Immature natural killer cell (primary cell): ENCODE results near the gene ITSN2. TPM values are rescaled to one million over a fixed set of nuclear protein-coding genes. Genes with fewer than 3 reads are reported as not detected.

ENCODE experiments used
- DNase-seq, 3 donors: peaks; one replicate each; pipeline ENCODE4 v3.0.0; 2022; ENCODE audit warnings: mixed read lengths in 1 of 3
- H3K27ac Mint-ChIP-seq, 6 donors: one replicate each; pipeline ENCODE4 v1.8.0; 2020; ENCODE audit warnings: mixed read lengths in 6 of 6, mild to moderate bottlenecking in 5 of 6, inconsistent platforms in 4 of 6, moderate library complexity in 3 of 6
- H3K27me3 Mint-ChIP-seq, 3 donors: one replicate each; pipeline ENCODE4 v1.8.0; 2020 to 2021; ENCODE audit warnings: low read depth in 3 of 3, mild to moderate bottlenecking in 3 of 3, mixed read lengths in 3 of 3, moderate library complexity in 3 of 3, inconsistent platforms in 1 of 3
- H3K36me3 Mint-ChIP-seq, 3 donors: one replicate each; pipeline ENCODE4 v1.8.0; 2020; ENCODE audit warnings: mixed read lengths in 3 of 3, inconsistent platforms in 2 of 3, mild to moderate bottlenecking in 2 of 3
- H3K4me1 Mint-ChIP-seq, 2 donors: one replicate each; pipeline ENCODE4 v1.8.0; 2020; ENCODE audit warnings: inconsistent platforms in 2 of 2, mild to moderate bottlenecking in 2 of 2, mixed read lengths in 2 of 2, moderate library complexity in 1 of 2
- H3K4me3 Mint-ChIP-seq, 5 donors: one replicate each; pipeline ENCODE4 v1.8.0; 2020; ENCODE audit warnings: mild to moderate bottlenecking in 5 of 5, mixed read lengths in 5 of 5, inconsistent platforms in 3 of 5, moderate library complexity in 3 of 5
- H3K9me3 Mint-ChIP-seq, 6 donors: one replicate each; pipeline ENCODE4 v1.8.0; 2020; ENCODE audit warnings: mild to moderate bottlenecking in 6 of 6, mixed read lengths in 6 of 6, inconsistent platforms in 4 of 6, moderate library complexity in 3 of 6
- polyA plus RNA-seq, 3 donors: library from polyadenylated mRNA; unstranded; fragments of 300-500 nt; fragmentation: Illumina TruSeq; gene quantifications; one replicate each; pipeline ENCODE4 v1.2.3, GENCODE V29; 2021

Gene ITSN2
- polyA plus RNA-seq, 3 donors from 2014 or later = 33.7 to 83.8 (median 35.6) TPM

GRCh38 chr2:24225499-24226242 lies 134.7 kb downstream of the ITSN2 start:
- Mint-ChIP-seq H3K4me1 (no peaks in the 10 kb centered on the region), H3K9me3 (no peaks in the 10 kb centered on the region), H3K27me3 (peaks cover 0 to 2% (median 0%) of the 10 kb centered on the region in 3 donors), H3K36me3 (peaks cover 0 to 16% (median 4%) of the 10 kb centered on the region in 3 donors), H3K4me3 (no peak overlapping the region), H3K27ac (no peak overlapping the region)
- no peak for DNase-seq

GRCh38 chr2:24222946-24223345 lies 137.4 kb downstream of the ITSN2 start:
- Mint-ChIP-seq H3K36me3 (peaks cover 7 to 40% (median 12%) of the 10 kb centered on the region in 3 donors), H3K27me3 (peaks cover 0 to 2% (median 0%) of the 10 kb centered on the region in 3 donors), H3K27ac (peak overlapping the region in 2 of 6 donors; percentile 12 to 42), H3K4me3 (no peak overlapping the region), H3K4me1 (no peaks in the 10 kb centered on the region), H3K9me3 (no peaks in the 10 kb centered on the region)
- no peak for DNase-seq

- H3K4me3 Mint-ChIP-seq = no peak overlapping the region
- no peak for DNase-seq
- no peak overlapping the region for H3K27ac Mint-ChIP-seq
- H3K36me3 Mint-ChIP-seq = peaks cover 7 to 43% (median 12%) of the 10 kb centered on the region in 3 donors
- H3K27me3 Mint-ChIP-seq = peaks cover 0 to 2% (median 0%) of the 10 kb centered on the region in 3 donors
- no peaks in the 10 kb centered on the region for H3K9me3 Mint-ChIP-seq
- H3K4me1 Mint-ChIP-seq = no peaks in the 10 kb centered on the region
Observed at GRCh38 chr2:24221343-24222050, 138.8 kb downstream of the ITSN2 start.

- no peak for DNase-seq
- H3K4me1 Mint-ChIP-seq = no peaks in the 10 kb centered on the region
- H3K36me3 Mint-ChIP-seq = peaks cover 12 to 49% (median 18%) of the 10 kb centered on the region in 3 donors
- H3K4me3 Mint-ChIP-seq = no peak overlapping the region
- H3K27me3 Mint-ChIP-seq = peaks cover 0 to 2% (median 0%) of the 10 kb centered on the region in 3 donors
- no peaks in the 10 kb centered on the region for H3K9me3 Mint-ChIP-seq
- peak overlapping the region in 1 of 6 donors; percentile 13 for H3K27ac Mint-ChIP-seq
Observed at GRCh38 chr2:24220554-24221291, 139.6 kb downstream of the ITSN2 start.

- DNase-seq = no peak
- H3K27me3 Mint-ChIP-seq = no peaks in the 10 kb centered on the region
- H3K4me3 Mint-ChIP-seq = no peak overlapping the region
- peaks cover 0 to 2% of the 10 kb centered on the region in 2 donors for H3K4me1 Mint-ChIP-seq
- no peaks in the 10 kb centered on the region for H3K9me3 Mint-ChIP-seq
- peak overlapping the region in 2 of 6 donors; percentile 36 to 41 for H3K27ac Mint-ChIP-seq
- H3K36me3 Mint-ChIP-seq = peaks cover 24 to 55% (median 34%) of the 10 kb centered on the region in 3 donors
Observed at GRCh38 chr2:24214880-24215279, 145.5 kb downstream of the ITSN2 start.

- H3K4me3 Mint-ChIP-seq = no peak overlapping the region
- peaks cover 0 to 3% (median 0%) of the 10 kb centered on the region in 3 donors for H3K27me3 Mint-ChIP-seq
- peaks cover 0 to 2% of the 10 kb centered on the region in 2 donors for H3K4me1 Mint-ChIP-seq
- DNase-seq = no peak
- no peaks in the 10 kb centered on the region for H3K9me3 Mint-ChIP-seq
- peaks cover 41 to 63% (median 43%) of the 10 kb centered on the region in 3 donors for H3K36me3 Mint-ChIP-seq
- no peak overlapping the region for H3K27ac Mint-ChIP-seq
Observed at GRCh38 chr2:24211408-24211807, 148.9 kb downstream of the ITSN2 start.

- H3K36me3 Mint-ChIP-seq = peaks cover 41 to 61% (median 42%) of the 10 kb centered on the region in 3 donors
- no peak overlapping the region for H3K27ac Mint-ChIP-seq
- H3K9me3 Mint-ChIP-seq = no peaks in the 10 kb centered on the region
- no peak overlapping the region for H3K4me3 Mint-ChIP-seq
- DNase-seq = no peak
- H3K27me3 Mint-ChIP-seq = peaks cover 0 to 3% (median 0%) of the 10 kb centered on the region in 3 donors
- peaks cover 0 to 2% of the 10 kb centered on the region in 2 donors for H3K4me1 Mint-ChIP-seq
Observed at GRCh38 chr2:24210723-24211122, 149.6 kb downstream of the ITSN2 start.

- Mint-ChIP-seq H3K4me1 (peaks cover 0 to 2% of the 10 kb centered on the region in 2 donors), H3K4me3 (no peak overlapping the region), H3K27me3 (peaks cover 0 to 3% (median 0%) of the 10 kb centered on the region in 3 donors), H3K27ac (no peak overlapping the region), H3K36me3 (peaks cover 40 to 66% (median 44%) of the 10 kb centered on the region in 3 donors), H3K9me3 (no peaks in the 10 kb centered on the region)
- DNase-seq = no peak
Observed at GRCh38 chr2:24210106-24210455, 150.3 kb downstream of the ITSN2 start.

- Mint-ChIP-seq H3K4me1 (no peaks in the 10 kb centered on the region), H3K36me3 (peaks cover 40 to 71% (median 44%) of the 10 kb centered on the region in 3 donors), H3K4me3 (no peak overlapping the region), H3K27me3 (peaks cover 0 to 3% (median 0%) of the 10 kb centered on the region in 3 donors), H3K9me3 (no peaks in the 10 kb centered on the region), H3K27ac (no peak overlapping the region)
- DNase-seq = no peak
Observed at GRCh38 chr2:24209389-24210105, 150.8 kb downstream of the ITSN2 start.

- no peak for DNase-seq
- H3K9me3 Mint-ChIP-seq = no peaks in the 10 kb centered on the region
- H3K4me1 Mint-ChIP-seq = no peaks in the 10 kb centered on the region
- no peak overlapping the region for H3K4me3 Mint-ChIP-seq
- H3K27ac Mint-ChIP-seq = peak overlapping the region in 1 of 6 donors; percentile 30
- H3K36me3 Mint-ChIP-seq = peaks cover 47 to 78% (median 50%) of the 10 kb centered on the region in 3 donors
- peaks cover 0 to 3% (median 0%) of the 10 kb centered on the region in 3 donors for H3K27me3 Mint-ChIP-seq
Observed at GRCh38 chr2:24208490-24208889, 151.8 kb downstream of the ITSN2 start.

GRCh38 chr2:24207359-24207758 lies 153.0 kb downstream of the ITSN2 start:
- Mint-ChIP-seq H3K27ac (peak overlapping the region in 1 of 6 donors; percentile 67), H3K4me1 (no peaks in the 10 kb centered on the region), H3K9me3 (no peaks in the 10 kb centered on the region), H3K4me3 (no peak overlapping the region), H3K36me3 (peaks cover 42 to 80% (median 48%) of the 10 kb centered on the region in 3 donors), H3K27me3 (peaks cover 0 to 3% (median 0%) of the 10 kb centered on the region in 3 donors)
- DNase-seq = no peak

GRCh38 chr2:24206714-24207113 lies 153.6 kb downstream of the ITSN2 start:
- H3K27me3 Mint-ChIP-seq = peaks cover 0 to 3% (median 0%) of the 10 kb centered on the region in 3 donors

GRCh38 chr2:24206242-24206641 lies 154.1 kb downstream of the ITSN2 start:
- H3K4me3 Mint-ChIP-seq = no peak overlapping the region
- DNase-seq = no peak
- no peaks in the 10 kb centered on the region for H3K9me3 Mint-ChIP-seq
- peak overlapping the region in 1 of 6 donors; percentile 78 for H3K27ac Mint-ChIP-seq
- H3K4me1 Mint-ChIP-seq = no peaks in the 10 kb centered on the region
- peaks cover 0 to 3% (median 0%) of the 10 kb centered on the region in 3 donors for H3K27me3 Mint-ChIP-seq
- peaks cover 42 to 78% (median 44%) of the 10 kb centered on the region in 3 donors for H3K36me3 Mint-ChIP-seq

More at GRCh38 chr2:24206714-24207113, 153.6 kb downstream of the ITSN2 start:
- H3K36me3 Mint-ChIP-seq = peaks cover 42 to 79% (median 47%) of the 10 kb centered on the region in 3 donors
- H3K4me3 Mint-ChIP-seq = no peak overlapping the region
- H3K9me3 Mint-ChIP-seq = no peaks in the 10 kb centered on the region
- peak overlapping the region in 1 of 6 donors; percentile 7 for H3K27ac Mint-ChIP-seq
- no peak for DNase-seq
- no peaks in the 10 kb centered on the region for H3K4me1 Mint-ChIP-seq
